Endothelial cell of umbilical vein (primary cell): ENCODE measurements around the gene MAGI1. TPM values are rescaled to one million over a fixed set of nuclear protein-coding genes. Genes with fewer than 3 reads are reported as not detected.

Experiments
- BruUV-seq: library from RNA; stranded (reverse); fragments of 400-500 nt; replicated peaks from 2 replicates; lab custom pipeline; 2021; lab: Mats Ljungman, UMichigan
- CTCF ChIA-PET: fragments of 300-600, 350-600 bp; sonication (Branson Sonifier 250); formaldehyde crosslinking; loops from one replicate; lab custom pipeline; 2021; ENCODE audit warnings: antibody characterized with exemption, inconsistent platforms; lab: Charles Lee
- POLR2A ChIA-PET: fragments of 300-600, 350-600 bp; sonication (Branson Sonifier 250); formaldehyde crosslinking; loops from one replicate; lab custom pipeline; 2021; ENCODE audit warnings: antibody characterized with exemption, inconsistent platforms; lab: Charles Lee
- DNase-seq: peaks from one replicate; pipeline ENCODE4 v3.0.0-alpha.2; 2011; ENCODE audit warnings: low read depth, low spot score
- FAIRE-seq: peaks from 2 replicates; lab custom pipeline; 2011; peaks lifted over from hg19 to GRCh38; lab: Jason Lieb, UNC
- H2AFZ ChIP-seq: 2 replicates; pipeline ENCODE4 v1.6.0; 2012; ENCODE audit warnings: low read depth, low read length, control low read depth, inconsistent platforms
- H3K27ac ChIP-seq: 2 replicates; pipeline ENCODE4 v1.5.1; 2011; ENCODE audit warnings: low read depth, mild to moderate bottlenecking, control low read depth, low read length, moderate library complexity; ENCODE audit not compliant: insufficient read depth
- H3K27me3 ChIP-seq, 2 experiments: 2 replicates each; pipeline versions ENCODE4 v1.6.0 to v1.6.1; 2011; ENCODE audit warnings: low read length in 2 of 2, mixed read lengths in 1 of 2; ENCODE audit not compliant: control insufficient read depth in 2 of 2, insufficient read depth in 2 of 2
- H3K36me3 ChIP-seq, 2 experiments: 2 replicates in 1 of 2; 3 replicates in 1 of 2; pipeline ENCODE4 v1.5.1; 2011; ENCODE audit warnings: low read length in 2 of 2, mild to moderate bottlenecking in 1 of 2, moderate library complexity in 1 of 2; ENCODE audit not compliant: control insufficient read depth in 2 of 2, insufficient read depth in 2 of 2; ENCODE audit errors: extremely low read depth in 1 of 2
- H3K4me1 ChIP-seq: 3 replicates; pipeline ENCODE4 v1.5.1; 2011; ENCODE audit warnings: mild to moderate bottlenecking, low read length; ENCODE audit not compliant: control insufficient read depth, insufficient read depth; ENCODE audit errors: extremely low read depth
- H3K4me2 ChIP-seq: 2 replicates; pipeline ENCODE4 v1.6.1; 2011; ENCODE audit warnings: low read length, control low read depth, mixed read lengths; ENCODE audit not compliant: insufficient read depth
- H3K4me3 ChIP-seq, 3 experiments: fragments of 200-600 bp in 1 of 3; sonication (generic), shearing (Covaris generic) in 1 of 3; replicated peaks in 1 of 3; 2 replicates each; pipeline ENCODE4 v1.5.1; 2011 to 2016; ENCODE audit warnings: control low read depth in 3 of 3, low read length in 3 of 3, mild to moderate bottlenecking in 2 of 3, inconsistent platforms in 1 of 3, low read depth in 1 of 3, moderate library complexity in 1 of 3; ENCODE audit not compliant: insufficient read depth in 1 of 3
- H3K79me2 ChIP-seq: 2 replicates; pipeline ENCODE4 v1.6.0; 2012; ENCODE audit warnings: low read length, inconsistent platforms; ENCODE audit not compliant: control insufficient read depth, insufficient read depth
- H3K9ac ChIP-seq: replicated peaks from 2 replicates; pipeline ENCODE3; 2011; ENCODE audit warnings: low read length, control low read depth; ENCODE audit not compliant: insufficient read depth; ENCODE audit errors: extremely low read depth
- H3K9me1 ChIP-seq: replicated peaks from 3 replicates; pipeline ENCODE4 v1.6.0; 2011; ENCODE audit warnings: mild to moderate bottlenecking, low read length; ENCODE audit not compliant: control insufficient read depth, insufficient read depth; ENCODE audit errors: extremely low read depth
- H3K9me3 ChIP-seq: replicated peaks from 2 replicates; pipeline ENCODE4 v1.5.1; 2012; ENCODE audit warnings: low read length, inconsistent platforms; ENCODE audit not compliant: control insufficient read depth, insufficient read depth
- H4K20me1 ChIP-seq: replicated peaks from 2 replicates; pipeline ENCODE3; 2011; ENCODE audit warnings: mild to moderate bottlenecking, low read length; ENCODE audit not compliant: control insufficient read depth, insufficient read depth; ENCODE audit errors: extremely low read depth
- CTCF ChIP-seq, 2 donors: IDR thresholded peaks; 1 replicate in 1 of 2; 2 replicates in 1 of 2; pipeline ENCODE4 v1.5.1; 2011; ENCODE audit warnings: low read length in 2 of 2, mild to moderate bottlenecking in 2 of 2, moderate library complexity in 2 of 2, control low read depth in 1 of 2, inconsistent platforms in 1 of 2, low read depth in 1 of 2; ENCODE audit not compliant: insufficient read depth in 1 of 2; ENCODE audit errors: extremely low read depth in 1 of 2
- EZH2 ChIP-seq: IDR thresholded peaks from 2 replicates; pipeline ENCODE4 v1.6.1; 2012; ENCODE audit warnings: borderline replicate concordance, low read depth, mild to moderate bottlenecking, moderate library complexity, low read length, inconsistent platforms; ENCODE audit not compliant: severe bottlenecking
- FOS ChIP-seq: IDR thresholded peaks from 2 replicates; pipeline ENCODE4 v1.6.1; 2011; ENCODE audit warnings: mild to moderate bottlenecking, low read length, moderate library complexity, borderline replicate concordance; ENCODE audit not compliant: insufficient read depth
- GATA2 ChIP-seq: IDR thresholded peaks from 2 replicates; pipeline ENCODE4 v1.7.0; 2011; ENCODE audit warnings: low read depth, mild to moderate bottlenecking, moderate library complexity, mixed read lengths, low read length; ENCODE audit not compliant: insufficient read length, insufficient read depth
- JUN ChIP-seq: IDR thresholded peaks from 2 replicates; pipeline ENCODE4 v1.6.1; 2011; ENCODE audit warnings: borderline replicate concordance, low read depth; ENCODE audit not compliant: insufficient read length, insufficient read depth
- MAX ChIP-seq: IDR thresholded peaks from 2 replicates; pipeline ENCODE4 v1.6.1; 2011; ENCODE audit not compliant: insufficient read depth, insufficient read length
- MYC ChIP-seq: IDR thresholded peaks from one replicate; pipeline ENCODE4 v1.6.1; 2011; ENCODE audit warnings: mild to moderate bottlenecking, low read depth, low read length
- POLR2A ChIP-seq: IDR thresholded peaks from 2 replicates; pipeline ENCODE4 v1.6.1; 2012; ENCODE audit warnings: low read depth, mild to moderate bottlenecking, control low read depth, low read length
- POLR2AphosphoS5 ChIP-seq: IDR thresholded peaks from 2 replicates; pipeline ENCODE4 v1.6.1; 2012; ENCODE audit warnings: low read depth, mild to moderate bottlenecking, control low read depth, low read length, moderate library complexity; ENCODE audit not compliant: insufficient read depth
- dilution Hi-C: fragments of 300-500 bp; cut with MboI; formaldehyde crosslinking; loops from one replicate; pipeline ENCODE4 v1.15.0; 2019; ENCODE audit warnings: low sequenced_read_pairs; ENCODE audit not compliant: extremely low pct_ligation_motif_present
- intact Hi-C: fragments of 100-400 bp; cut with micrococcal nuclease; formaldehyde crosslinking; loops from one replicate; pipeline ENCODE4 v1.10.0; 2022
- polyA plus RNA-seq, 4 experiments: library from polyadenylated mRNA; depleted of rRNA in 3 of 4; stranded (reverse) in 3 of 4; unstranded in 1 of 4; fragments of >200 nt; gene quantifications; 2 replicates each; pipeline versions ENCODE4 v1.2.1 to v1.2.3, GENCODE V29; 2011 to 2012; ENCODE audit warnings: missing spikeins in 1 of 4
- total RNA-seq: library from RNA; stranded (reverse); gene quantifications from 2 replicates; pipeline ENCODE4 v1.2.3, GENCODE V29; 2021

Gene MAGI1
- total and polyA plus RNA-seq, 2 donors (not counting 3 experiments of a cell fraction or from before 2014, with no cell fraction given), result 10.1 to 47.9 TPM

GRCh38 chr3:65741540-65741939 lies 297.2 kb downstream of the MAGI1 start:
- no peak for DNase-seq
- CTCF ChIA-PET, result interaction anchor here (0.7 kb wide), 1 partner anchor 9 kb away, joined by 3 read pairs; no protein-coding TSS in a partner anchor
- Histone ChIP-seq H3K4me1 (no peaks in the 10 kb centered on the region), H3K4me3 (no peak overlapping the region), H3K27ac (no peak overlapping the region), H4K20me1 (no peaks in the 10 kb centered on the region), H3K9me3 (no peaks in the 10 kb centered on the region), H2AFZ (no peak overlapping the region), H3K9me1 (no peaks in the 10 kb centered on the region), H3K4me2 (no peak overlapping the region), H3K9ac (no peak overlapping the region), H3K36me3 (no peaks in the 10 kb centered on the region), H3K79me2 (no peaks in the 10 kb centered on the region), H3K27me3 (no peaks in the 10 kb centered on the region)
- POLR2A ChIA-PET, result no interaction called here
- no TSS peak for BruUV-seq
- dilution Hi-C loops (no loop called here), intact Hi-C loops (no loop called here)
- FAIRE-seq, result no peak
- no peak for TF ChIP-seq FOS
- TF ChIP-seq MYC, result no peak
- TF ChIP-seq CTCF (IDR thresholded peaks at IDR 0.05; ENCODE audit: extremely low read depth in 1 of 2, insufficient read depth in 1 of 2, low read depth in 1 of 2, low read length in 2 of 2), result no peak
- no peak for TF ChIP-seq JUN
- no peak for TF ChIP-seq POLR2A

GRCh38 chr3:65739901-65740541 lies 298.7 kb downstream of the MAGI1 start:
- Histone ChIP-seq H3K9ac (no peak overlapping the region), H3K9me3 (no peaks in the 10 kb centered on the region), H3K9me1 (no peaks in the 10 kb centered on the region), H3K4me3 (no peak overlapping the region), H2AFZ (no peak overlapping the region), H3K4me2 (no peak overlapping the region), H3K27ac (no peak overlapping the region), H3K79me2 (no peaks in the 10 kb centered on the region), H3K36me3 (no peaks in the 10 kb centered on the region), H3K27me3 (no peaks in the 10 kb centered on the region), H3K4me1 (no peaks in the 10 kb centered on the region), H4K20me1 (no peaks in the 10 kb centered on the region)
- intact Hi-C loops, result no loop called here
- TF ChIP-seq GATA2 (no peak), JUN (no peak), POLR2A (no peak), MAX (no peak), CTCF (IDR thresholded peaks at IDR 0.05; ENCODE audit: extremely low read depth in 1 of 2, insufficient read depth in 1 of 2, low read depth in 1 of 2, low read length in 2 of 2) (no peak), FOS (no peak), MYC (no peak), POLR2AphosphoS5 (no peak), EZH2 (no peak)
- no TSS peak for BruUV-seq
- DNase-seq, result no peak
- no peak for FAIRE-seq
- ChIA-PET CTCF (interaction anchor here (0.7 to 2.6 kb wide), 2 partner anchors 11 kb away, joined by 4 to 11 read pairs; no protein-coding TSS in a partner anchor), POLR2A (no interaction called here)
- dilution Hi-C loops, result no loop called here
